ENCODE measurements around the gene RABGGTB.
"Not testable (repeated sequence)": the region's sequence is repeated elsewhere in the genome, so short reads cannot be mapped to it uniquely, and the experiment has no call there.

Gene RABGGTB

GRCh38 chr1:75785983-75786853 lies at the start of gene RABGGTB:
Gene RABGGTB (plus strand): TSS chr1:75786256. CDS start chr1:75786272, 16 bp downstream.
- peak; percentile 89 for DNase-seq (ENCODE audit: low read depth)

- DNase-seq (ENCODE audit: low read depth): no peak
These were observed 43.9 kb upstream of the RABGGTB start for GRCh38 chr1:75742047-75742625.

- no peak for DNase-seq (ENCODE audit: low read depth)
These were observed 40.8 kb upstream of the RABGGTB start for GRCh38 chr1:75745276-75745675.

- not testable (repeated sequence) for DNase-seq (ENCODE audit: low read depth)
These were observed 28.8 kb upstream of the RABGGTB start for GRCh38 chr1:75757210-75757609.

GRCh38 chr1:75758543-75758942 lies 27.5 kb upstream of the RABGGTB start:
- not testable (repeated sequence) for DNase-seq (ENCODE audit: low read depth)

GRCh38 chr1:75764057-75764655 lies 21.9 kb upstream of the RABGGTB start:
- no peak for DNase-seq (ENCODE audit: low read depth)

GRCh38 chr1:75765697-75766355 lies 20.2 kb upstream of the RABGGTB start:
- DNase-seq (ENCODE audit: low read depth): peak; percentile 78

GRCh38 chr1:75768016-75768415 lies 18.0 kb upstream of the RABGGTB start:
- no peak for DNase-seq (ENCODE audit: low read depth)

GRCh38 chr1:75770761-75771160 lies 15.3 kb upstream of the RABGGTB start:
- no peak for DNase-seq (ENCODE audit: low read depth)

- no peak for DNase-seq (ENCODE audit: low read depth)
These were observed 14.1 kb upstream of the RABGGTB start for GRCh38 chr1:75771978-75772377.

- not testable (repeated sequence) for DNase-seq (ENCODE audit: low read depth)
These were observed 8.2 kb upstream of the RABGGTB start for GRCh38 chr1:75777812-75778211.

- DNase-seq (ENCODE audit: low read depth): not testable (repeated sequence)
These were observed 7.4 kb upstream of the RABGGTB start for GRCh38 chr1:75778694-75779093.

GRCh38 chr1:75780183-75780582 lies 5.9 kb upstream of the RABGGTB start:
- DNase-seq (ENCODE audit: low read depth): not testable (repeated sequence)

- DNase-seq (ENCODE audit: low read depth): not testable (repeated sequence)
These were observed 2.1 kb upstream of the RABGGTB start for GRCh38 chr1:75783920-75784319.

- no peak for DNase-seq (ENCODE audit: low read depth)
These were observed 605 bp upstream of the RABGGTB start for GRCh38 chr1:75785320-75785982.

- DNase-seq (ENCODE audit: low read depth): no peak
These were observed 941 bp downstream of the RABGGTB start for GRCh38 chr1:75786901-75787493.

- no peak for DNase-seq (ENCODE audit: low read depth)
These were observed 1.5 kb downstream of the RABGGTB start for GRCh38 chr1:75787524-75787923.

- no peak for DNase-seq (ENCODE audit: low read depth)
These were observed 3.9 kb downstream of the RABGGTB start for GRCh38 chr1:75789988-75790387.

- DNase-seq (ENCODE audit: low read depth): no peak
These were observed 5.0 kb downstream of the RABGGTB start for GRCh38 chr1:75791022-75791421.

- no peak for DNase-seq (ENCODE audit: low read depth)
These were observed 6.0 kb downstream of the RABGGTB start for GRCh38 chr1:75792091-75792490.

GRCh38 chr1:75794382-75794781 lies 8.3 kb downstream of the RABGGTB start:
- DNase-seq (ENCODE audit: low read depth): no peak

Data from non-pigmented ciliary epithelial cell (primary cell).